ENCODE measurements around the gene WSCD2.
A peak's percentile ranks its signal among the peaks of the same experiment; 100 is the strongest.

GRCh38 chr12:108099073-108099472, 30.0 kb upstream of the WSCD2 start:
- peak; percentile 65 for TF ChIP-seq CTCF (conservative IDR thresholded peaks at IDR 0.05; ENCODE audit: low read length)
- TF ChIP-seq EZH2phosphoT487 (IDR thresholded peaks at IDR 0.05; ENCODE audit: borderline replicate concordance) = no peak

All from Loucy (cell line).